HepG2 (cell line): ENCODE results near the gene PIF1. TPM values are rescaled to one million over a fixed set of nuclear protein-coding genes. Genes with fewer than 3 reads are reported as not detected.

Source experiments
- BCL6 ChIP-seq: IDR thresholded peaks from 2 replicates; pipeline ENCODE4 v1.6.1; 2016; ENCODE audit warnings: missing genetic modification reagents, missing compliant biosample characterization
- EZH2 ChIP-seq: conservative IDR thresholded peaks from 2 replicates; pipeline ENCODE4 v1.6.1; 2012; ENCODE audit warnings: mild to moderate bottlenecking, low read depth, low read length, moderate library complexity
- FOXM1 ChIP-seq: sonication (generic); formaldehyde crosslinking; IDR thresholded peaks from 2 replicates; pipeline ENCODE4 v1.5.0; 2020; ENCODE audit warnings: missing genetic modification reagents
- MIXL1 ChIP-seq: IDR thresholded peaks from 2 replicates; pipeline ENCODE4 v1.6.1; 2016
- MLLT10 ChIP-seq: sonication (generic); formaldehyde crosslinking; IDR thresholded peaks from 2 replicates; pipeline ENCODE4 v1.4.0; 2020; ENCODE audit warnings: missing genetic modification reagents
- SKIL ChIP-seq: sonication (generic); formaldehyde crosslinking; IDR thresholded peaks from 2 replicates; pipeline ENCODE4 v1.8.0; 2022; ENCODE audit warnings: missing genetic modification reagents, mild to moderate bottlenecking, moderate library complexity, borderline replicate concordance
- SMARCE1 ChIP-seq: fragments of 450-650 bp; IDR thresholded peaks from 2 replicates; pipeline ENCODE4 v1.6.1; 2017; ENCODE audit warnings: borderline replicate concordance
- SNAPC2 ChIP-seq: sonication (generic); formaldehyde crosslinking; IDR thresholded peaks from 2 replicates; pipeline ENCODE4 v1.8.1; 2022; ENCODE audit warnings: mild to moderate bottlenecking, missing genetic modification reagents
- SOX13 ChIP-seq, 3 experiments: fragments of 450-650 bp in 1 of 3; sonication (generic) in 1 of 3; formaldehyde crosslinking in 1 of 3; IDR thresholded peaks in 2 of 3; conservative IDR thresholded peaks in 1 of 3; 2 replicates each; pipeline versions ENCODE4 v1.5.0 to v1.6.1; 2016 to 2020; ENCODE audit warnings: antibody characterized with exemption in 1 of 3, mild to moderate bottlenecking in 1 of 3, missing compliant biosample characterization in 1 of 3, missing genetic modification reagents in 1 of 3, moderate library complexity in 1 of 3
- TMF1 ChIP-seq: sonication (generic); formaldehyde crosslinking; IDR thresholded peaks from 2 replicates; pipeline ENCODE4 v1.8.1; 2022; ENCODE audit warnings: low read depth, missing genetic modification reagents
- ZBTB10 ChIP-seq: sonication (generic); formaldehyde crosslinking; IDR thresholded peaks from 2 replicates; pipeline ENCODE4 v1.4.0; 2020; ENCODE audit warnings: missing genetic modification reagents, borderline replicate concordance
- ZBTB4 ChIP-seq: sonication (generic); formaldehyde crosslinking; IDR thresholded peaks from 2 replicates; pipeline ENCODE4 v1.4.0; 2020; ENCODE audit warnings: missing genetic modification reagents, mild to moderate bottlenecking, borderline replicate concordance
- ZFP36 ChIP-seq: fragments of 150-350 bp; IDR thresholded peaks from 2 replicates; pipeline ENCODE4 v1.6.1; 2018; ENCODE audit warnings: borderline replicate concordance, low read length, low read depth; ENCODE audit not compliant: partially characterized antibody
- ZNF101 ChIP-seq: sonication (generic); formaldehyde crosslinking; IDR thresholded peaks from 2 replicates; pipeline ENCODE4 v1.4.0; 2020; ENCODE audit warnings: mild to moderate bottlenecking, low read depth, missing genetic modification reagents, borderline replicate concordance
- ZNF256 ChIP-seq: sonication (generic); formaldehyde crosslinking; conservative IDR thresholded peaks from 2 replicates; pipeline ENCODE4 v1.4.0; 2020; ENCODE audit warnings: missing genetic modification reagents
- ZNF550 ChIP-seq: sonication (generic); formaldehyde crosslinking; IDR thresholded peaks from 2 replicates; pipeline ENCODE4 v1.4.0; 2020; ENCODE audit warnings: mild to moderate bottlenecking, missing genetic modification reagents, borderline replicate concordance
- ZNF597 ChIP-seq: sonication (generic); formaldehyde crosslinking; IDR thresholded peaks from 2 replicates; pipeline ENCODE4 v1.5.0; 2020; ENCODE audit warnings: missing genetic modification reagents
- ZNF605 ChIP-seq: sonication (generic); formaldehyde crosslinking; IDR thresholded peaks from 2 replicates; pipeline ENCODE4 v1.8.0; 2022; ENCODE audit warnings: mild to moderate bottlenecking, missing genetic modification reagents
- ZNF607 ChIP-seq: sonication (generic); formaldehyde crosslinking; IDR thresholded peaks from 2 replicates; pipeline ENCODE4 v1.5.1; 2020; ENCODE audit warnings: missing genetic modification reagents, mild to moderate bottlenecking, borderline replicate concordance
- polyA plus RNA-seq, 8 experiments: library from polyadenylated mRNA; depleted of rRNA in 3 of 8; stranded (reverse) in 7 of 8; unstranded in 1 of 8; fragments of >200 nt; fragmentation: Illumina TruSeq in 4 of 8; extraction: Trizol in 4 of 8; gene quantifications; 2 replicates each; pipeline versions ENCODE4 v1.2.1 to v1.2.3, GENCODE V29; 2011 to 2016; ENCODE audit warnings: low read depth in 4 of 8, missing spikeins in 1 of 8, mixed read lengths in 1 of 8; ENCODE audit not compliant: insufficient read depth in 1 of 8
- total RNA-seq, 5 experiments: library from RNA; depleted of rRNA; stranded (reverse); fragments of >200 nt; fragmentation: Illumina TruSeq; extraction: Trizol; gene quantifications; 2 replicates each; pipeline ENCODE4 v1.2.3, GENCODE V29; 2016; ENCODE audit warnings: low read depth in 1 of 5

PIF1 gene
- total and polyA plus RNA-seq, 2 of the 13 experiments (the other 11 are each of a cell fraction or from before 2014, with no cell fraction given) = 18.5 to 19.7 TPM

GRCh38 chr15:64825431-64826294 lies at the start of gene PIF1 (continued):
- TF ChIP-seq ZBTB10 = no peak
- TF ChIP-seq ZNF607 (CRISPR knock-in tag) = peak; percentile 89
- no peak for TF ChIP-seq BCL6
- TF ChIP-seq EZH2 = no peak
- no peak for TF ChIP-seq MLLT10 (CRISPR knock-in tag)
- no peak for TF ChIP-seq ZFP36
- 0 out of 2 replicates have a peak, but pooled peaks have one; percentile 11 for TF ChIP-seq ZNF605 (CRISPR knock-in tag)
- 0 out of 2 replicates have a peak, but pooled peaks have one; percentile 16 for TF ChIP-seq SNAPC2 (CRISPR knock-in tag)
- TF ChIP-seq TMF1 (CRISPR knock-in tag) = no peak
- no peak for TF ChIP-seq ZNF101 (CRISPR knock-in tag)
- no peak for TF ChIP-seq SOX13 (IDR thresholded peaks at IDR 0.05)
- peak in 1 of 2 experiments; percentile 70; a peak in 2 of 4 replicates for TF ChIP-seq SOX13 (CRISPR knock-in tag; conservative IDR thresholded peaks at IDR 0.05 in 1 of 2, IDR thresholded peaks at IDR 0.05 in 1 of 2)
- no peak for TF ChIP-seq ZNF256 (CRISPR knock-in tag)
- TF ChIP-seq SMARCE1 = no peak
- TF ChIP-seq FOXM1 (CRISPR knock-in tag) = peak; percentile 79; the same call in 1 of the 2 replicates
- TF ChIP-seq SKIL (CRISPR knock-in tag) = no peak
- TF ChIP-seq ZNF597 = no peak
- peak; percentile 48; the same call in 1 of the 2 replicates for TF ChIP-seq ZBTB4 (CRISPR knock-in tag)
- no peak for TF ChIP-seq ZNF550 (CRISPR knock-in tag)
- peak; percentile 14; the same call in 1 of the 2 replicates for TF ChIP-seq MIXL1 (CRISPR knock-in tag)
